Fibroblast of pulmonary artery (primary cell): ENCODE data around the gene SLC15A5.

Experiments used
- DNase-seq: peaks from one replicate; pipeline ENCODE4 v3.0.0-alpha.2; 2010; ENCODE audit warnings: low read depth
- H3K4me3 ChIP-seq: replicated peaks from 2 replicates; pipeline ENCODE4 v1.5.1; 2011; ENCODE audit warnings: low read depth, mild to moderate bottlenecking, control low read depth, low read length, moderate library complexity
- CTCF ChIP-seq: IDR thresholded peaks from 2 replicates; pipeline ENCODE4 v1.5.1; 2011; ENCODE audit warnings: mild to moderate bottlenecking, control low read depth, low read length, inconsistent platforms; ENCODE audit errors: missing control alignments

Gene SLC15A5

GRCh38 chr12:16277585-16277984 is at the start of gene SLC15A5:
TSS of gene SLC15A5 (minus strand) at chr12:16277685. CDS start at chr12:16277685, 0 bp downstream.
- no peak within 1 kb of the TSS for H3K4me3 ChIP-seq
- DNase-seq: no peak
- no peak for TF ChIP-seq CTCF

- DNase-seq: no peak
- no peak for TF ChIP-seq CTCF
- H3K4me3 ChIP-seq: no peak overlapping the region
Measured at GRCh38 chr12:16325426-16325825, 47.9 kb upstream of the SLC15A5 start.

GRCh38 chr12:16324772-16325171 is 47.3 kb upstream of the SLC15A5 start:
- no peak for DNase-seq
- H3K4me3 ChIP-seq: no peak overlapping the region
- TF ChIP-seq CTCF: no peak

GRCh38 chr12:16324272-16324671 is 46.8 kb upstream of the SLC15A5 start:
- no peak for DNase-seq
- TF ChIP-seq CTCF: no peak
- H3K4me3 ChIP-seq: no peak overlapping the region

GRCh38 chr12:16323638-16324037 is 46.2 kb upstream of the SLC15A5 start:
- no peak for TF ChIP-seq CTCF
- no peak overlapping the region for H3K4me3 ChIP-seq
- DNase-seq: no peak

GRCh38 chr12:16323010-16323409 is 45.5 kb upstream of the SLC15A5 start:
- H3K4me3 ChIP-seq: no peak overlapping the region
- TF ChIP-seq CTCF: no peak
- no peak for DNase-seq

GRCh38 chr12:16310934-16311333 is 33.4 kb upstream of the SLC15A5 start:
- no peak overlapping the region for H3K4me3 ChIP-seq
- DNase-seq: no peak
- no peak for TF ChIP-seq CTCF
